Activated T-helper 1 cell treated with Interleukin-2 at 50 U/mL for 16 hours (primary cell): Measurements from ENCODE around the gene TAF4.

Experiments
- DNase-seq: peaks from one replicate; pipeline ENCODE4 v3.0.0-alpha.2; 2020; ENCODE audit warnings: low read depth

The TAF4 gene

GRCh38 chr20:61932711-61933480, 132.8 kb downstream of the TAF4 start:
- DNase-seq: no peak

GRCh38 chr20:61932199-61932592, 133.5 kb downstream of the TAF4 start:
- no peak for DNase-seq

- DNase-seq: no peak
These were observed 134.0 kb downstream of the TAF4 start for GRCh38 chr20:61931476-61932198.

- no peak for DNase-seq
These were observed 134.8 kb downstream of the TAF4 start for GRCh38 chr20:61930776-61931475.

GRCh38 chr20:61929971-61930666, 135.6 kb downstream of the TAF4 start:
- no peak for DNase-seq

- DNase-seq: no peak
These were observed 136.1 kb downstream of the TAF4 start for GRCh38 chr20:61929561-61929960.

GRCh38 chr20:61927826-61928541, 137.7 kb downstream of the TAF4 start:
- DNase-seq: no peak

- no peak for DNase-seq
These were observed 138.4 kb downstream of the TAF4 start for GRCh38 chr20:61927193-61927825.

GRCh38 chr20:61926796-61927192, 138.9 kb downstream of the TAF4 start:
- no peak for DNase-seq

- DNase-seq: no peak
These were observed 139.4 kb downstream of the TAF4 start for GRCh38 chr20:61926253-61926613.

- no peak for DNase-seq
These were observed 140.0 kb downstream of the TAF4 start for GRCh38 chr20:61925555-61926252.

GRCh38 chr20:61924858-61925554, 140.7 kb downstream of the TAF4 start:
- DNase-seq: no peak
